Astrocyte (in vitro differentiated cells and primary cell): ENCODE results near the gene NAIF1. TPM values are rescaled to one million over a fixed set of nuclear protein-coding genes. Genes with fewer than 3 reads are reported as not detected.

Experiments used
- DNase-seq: peaks from one replicate; pipeline ENCODE4 v3.0.0-alpha.2; 2010; ENCODE audit warnings: low read depth
- FAIRE-seq: peaks from 2 replicates; lab custom pipeline; 2011; peaks lifted over from hg19 to GRCh38; lab: Jason Lieb, UNC
- H2AFZ ChIP-seq: 2 replicates; pipeline ENCODE4 v1.6.0; 2012; ENCODE audit warnings: low read depth, low read length, inconsistent platforms
- H3K27ac ChIP-seq: 2 replicates; pipeline ENCODE4 v1.5.1; 2011; ENCODE audit warnings: low read depth, low read length, inconsistent platforms
- H3K27me3 ChIP-seq: 2 replicates; pipeline ENCODE4 v1.6.0; 2011; ENCODE audit warnings: low read length, inconsistent platforms; ENCODE audit not compliant: insufficient read depth
- H3K36me3 ChIP-seq: 2 replicates; pipeline ENCODE4 v1.5.1; 2011; ENCODE audit warnings: low read length, inconsistent platforms; ENCODE audit not compliant: insufficient read depth
- H3K4me1 ChIP-seq: 2 replicates; pipeline ENCODE4 v1.5.1; 2011; ENCODE audit warnings: low read length, inconsistent platforms; ENCODE audit not compliant: insufficient read depth
- H3K4me2 ChIP-seq: 2 replicates; pipeline ENCODE4 v1.6.0; 2012; ENCODE audit warnings: low read length, inconsistent platforms
- H3K4me3 ChIP-seq: 2 replicates; pipeline ENCODE4 v1.5.1; 2011; ENCODE audit warnings: low read depth, mild to moderate bottlenecking, low read length, inconsistent platforms; ENCODE audit not compliant: insufficient read depth
- H3K79me2 ChIP-seq: 2 replicates; pipeline ENCODE4 v1.6.0; 2012; ENCODE audit warnings: mild to moderate bottlenecking, low read length, inconsistent platforms; ENCODE audit not compliant: insufficient read depth
- H3K9ac ChIP-seq: 2 replicates; pipeline ENCODE4 v1.6.0; 2012; ENCODE audit warnings: mild to moderate bottlenecking, low read length, inconsistent platforms
- H3K9me3 ChIP-seq: 2 replicates; pipeline ENCODE4 v1.5.1; 2012; ENCODE audit warnings: low read depth, mild to moderate bottlenecking, low read length, inconsistent platforms; ENCODE audit not compliant: insufficient read depth
- H4K20me1 ChIP-seq: 2 replicates; pipeline ENCODE4 v1.6.0; 2012; ENCODE audit warnings: low read length, inconsistent platforms; ENCODE audit not compliant: insufficient read depth
- H3K27ac Mint-ChIP-seq: one replicate; pipeline ENCODE4 v1.8.0; 2021; ENCODE audit warnings: mild to moderate bottlenecking, mixed read lengths; ENCODE audit not compliant: unreplicated experiment
- H3K27me3 Mint-ChIP-seq: one replicate; pipeline ENCODE4 v1.8.0; 2021; ENCODE audit warnings: low read depth, mixed read lengths; ENCODE audit not compliant: unreplicated experiment
- H3K36me3 Mint-ChIP-seq: one replicate; pipeline ENCODE4 v1.8.0; 2021; ENCODE audit warnings: low read depth, mixed read lengths; ENCODE audit not compliant: unreplicated experiment
- H3K4me1 Mint-ChIP-seq: one replicate; pipeline ENCODE4 v1.8.0; 2021; ENCODE audit warnings: low read depth, mixed read lengths; ENCODE audit not compliant: unreplicated experiment
- H3K4me3 Mint-ChIP-seq: one replicate; pipeline ENCODE4 v1.8.0; 2021; ENCODE audit warnings: mild to moderate bottlenecking, moderate library complexity, mixed read lengths; ENCODE audit not compliant: unreplicated experiment
- H3K9me3 Mint-ChIP-seq: one replicate; pipeline ENCODE4 v1.8.0; 2021; ENCODE audit warnings: mild to moderate bottlenecking, mixed read lengths; ENCODE audit not compliant: unreplicated experiment
- CTCF ChIP-seq: IDR thresholded peaks from 2 replicates; pipeline ENCODE4 v1.5.1; 2011; ENCODE audit warnings: low read depth, mild to moderate bottlenecking, inconsistent platforms, low read length, moderate library complexity; ENCODE audit not compliant: insufficient read depth
- EZH2 ChIP-seq: IDR thresholded peaks from 2 replicates; pipeline ENCODE4 v1.6.1; 2012; ENCODE audit warnings: mild to moderate bottlenecking, low read length, inconsistent platforms; ENCODE audit not compliant: insufficient read depth
- total RNA-seq: library from RNA; stranded (reverse); gene quantifications from 2 replicates; pipeline ENCODE4 v1.2.1, GENCODE V29; 2021

NAIF1 gene
- total RNA-seq, 1 donor from 2014 or later, result 10.2 TPM

GRCh38 chr9:128104171-128104618, 37.1 kb upstream of the NAIF1 start:
- Histone ChIP-seq H3K27ac (no peak overlapping the region), H2AFZ (no peak overlapping the region), H3K36me3 (peaks cover 27% of the 10 kb centered on the region), H3K4me1 (peaks cover 21% of the 10 kb centered on the region), H3K4me3 (no peak overlapping the region), H3K9ac (no peak overlapping the region), H3K9me3 (no peaks in the 10 kb centered on the region), H4K20me1 (peaks cover 52% of the 10 kb centered on the region), H3K79me2 (peaks cover 41% of the 10 kb centered on the region), H3K4me2 (no peak overlapping the region), H3K27me3 (no peaks in the 10 kb centered on the region)
- Mint-ChIP-seq H3K9me3 (no peaks in the 10 kb centered on the region), H3K4me1 (peaks cover 27% of the 10 kb centered on the region), H3K36me3 (peaks cover 20% of the 10 kb centered on the region), H3K27me3 (no peaks in the 10 kb centered on the region), H3K27ac (no peak overlapping the region), H3K4me3 (no peak overlapping the region)
- FAIRE-seq (no peak), DNase-seq (no peak)
- TF ChIP-seq CTCF (no peak), EZH2 (no peak)

- Histone ChIP-seq H3K27ac (no peak overlapping the region), H3K9me3 (no peaks in the 10 kb centered on the region), H3K4me1 (peaks cover 27% of the 10 kb centered on the region), H3K9ac (no peak overlapping the region), H3K4me2 (no peak overlapping the region), H3K4me3 (no peak overlapping the region), H2AFZ (no peak overlapping the region), H4K20me1 (peaks cover 52% of the 10 kb centered on the region), H3K79me2 (peaks cover 44% of the 10 kb centered on the region), H3K27me3 (no peaks in the 10 kb centered on the region), H3K36me3 (peaks cover 27% of the 10 kb centered on the region)
- H3K4me3 Mint-ChIP-seq, result no peak overlapping the region
- peaks cover 30% of the 10 kb centered on the region for H3K4me1 Mint-ChIP-seq
- FAIRE-seq (no peak), DNase-seq (no peak)
- no peak for TF ChIP-seq EZH2
- TF ChIP-seq CTCF, result no peak
- H3K36me3 Mint-ChIP-seq, result peaks cover 20% of the 10 kb centered on the region
- H3K27me3 Mint-ChIP-seq, result no peaks in the 10 kb centered on the region
- H3K27ac Mint-ChIP-seq, result no peak overlapping the region
- H3K9me3 Mint-ChIP-seq, result no peaks in the 10 kb centered on the region
Observed at GRCh38 chr9:128103589-128103962, 36.5 kb upstream of the NAIF1 start.

GRCh38 chr9:128102861-128103588, 35.9 kb upstream of the NAIF1 start:
- H3K4me3 Mint-ChIP-seq, result no peak overlapping the region
- H3K4me3 ChIP-seq, result no peak overlapping the region
- H3K79me2 ChIP-seq, result peaks cover 43% of the 10 kb centered on the region
- H3K9me3 Mint-ChIP-seq, result no peaks in the 10 kb centered on the region
- no peak overlapping the region for H3K4me2 ChIP-seq
- H3K27ac Mint-ChIP-seq, result no peak overlapping the region
- peaks cover 19% of the 10 kb centered on the region for H3K36me3 Mint-ChIP-seq
- DNase-seq (no peak), FAIRE-seq (no peak)
- no peak overlapping the region for H3K27ac ChIP-seq
- peaks cover 25% of the 10 kb centered on the region for H3K36me3 ChIP-seq
- no peak overlapping the region for H3K9ac ChIP-seq
- H2AFZ ChIP-seq, result no peak overlapping the region
- H3K4me1 ChIP-seq, result peaks cover 32% of the 10 kb centered on the region
- TF ChIP-seq EZH2 (no peak), CTCF (no peak)
- H3K9me3 ChIP-seq, result no peaks in the 10 kb centered on the region
- H3K27me3 ChIP-seq, result no peaks in the 10 kb centered on the region
- H3K27me3 Mint-ChIP-seq, result no peaks in the 10 kb centered on the region
- peaks cover 49% of the 10 kb centered on the region for H4K20me1 ChIP-seq
- peaks cover 30% of the 10 kb centered on the region for H3K4me1 Mint-ChIP-seq
